GM12878 (cell line): ENCODE results near the gene COL6A1. TPM values are rescaled to one million over a fixed set of nuclear protein-coding genes. Genes with fewer than 3 reads are reported as not detected.

Experiments
- ATAC-seq: fragments of 200-7000 bp; cut with Tn5 transposase; 3 replicates; pipeline ENCODE4 v1.9.1; 2020; ENCODE audit warnings: mild to moderate bottlenecking, moderate library complexity
- BruUV-seq: library from RNA; stranded (reverse); fragments of 400-500 nt; replicated peaks from 2 replicates; lab custom pipeline; 2021; lab: Mats Ljungman, UMichigan
- CTCF ChIA-PET: fragments of 300-600 bp; sonication (Branson Sonifier 250); formaldehyde crosslinking; extraction: SDS; loops from one replicate; lab custom pipeline; 2021; ENCODE audit warnings: inconsistent platforms; lab: Yijun Ruan, JAX
- POLR2A ChIA-PET: fragments of 350-600 bp; formaldehyde crosslinking; extraction: SDS; loops from one replicate; lab custom pipeline; 2021; ENCODE audit warnings: inconsistent platforms; lab: Charles Lee
- RAD21 ChIA-PET: fragments of 300-600 bp; sonication (Branson Sonifier 250); formaldehyde crosslinking; loops from one replicate; lab custom pipeline; 2023; ENCODE audit warnings: antibody characterized with exemption; ENCODE audit not compliant: unreplicated experiment; lab: Charles Lee
- SMC1A ChIA-PET: fragments of 300-600 bp; sonication (Branson Sonifier 250); formaldehyde crosslinking; loops from one replicate; lab custom pipeline; 2023; ENCODE audit not compliant: unreplicated experiment, uncharacterized antibody; lab: Charles Lee
- DNase-seq: peaks from one replicate; pipeline ENCODE4 v3.0.0-alpha.2; 2011; ENCODE audit warnings: low read depth, low spot score
- FAIRE-seq: peaks from 3 replicates; lab custom pipeline; 2011; peaks lifted over from hg19 to GRCh38; lab: Jason Lieb, UNC
- H2AFZ ChIP-seq: 2 replicates; pipeline ENCODE4 v1.6.0; 2011; ENCODE audit warnings: low read depth, low read length, control low read depth; ENCODE audit not compliant: control insufficient read depth
- H3K27ac ChIP-seq: 2 replicates; pipeline ENCODE4 v1.5.1; 2011; ENCODE audit warnings: control low read depth; ENCODE audit not compliant: control insufficient read depth, insufficient read depth
- H3K27me3 ChIP-seq, 2 experiments: replicated peaks in 1 of 2; 2 replicates each; pipeline versions ENCODE4 v1.6.0 to v1.6.1; 2011; ENCODE audit warnings: low read length in 1 of 2; ENCODE audit not compliant: control insufficient read depth in 2 of 2, insufficient read depth in 2 of 2
- H3K36me3 ChIP-seq, 2 experiments: 2 replicates each; pipeline ENCODE4 v1.5.1; 2011; ENCODE audit warnings: low read length in 1 of 2; ENCODE audit not compliant: control insufficient read depth in 2 of 2, insufficient read depth in 2 of 2
- H3K4me1 ChIP-seq: 2 replicates; pipeline ENCODE4 v1.6.1; 2011; ENCODE audit warnings: mild to moderate bottlenecking, low read length, moderate library complexity, mixed read lengths; ENCODE audit not compliant: control insufficient read depth, insufficient read depth
- H3K4me2 ChIP-seq: 2 replicates; pipeline ENCODE4 v1.6.0; 2011; ENCODE audit warnings: control low read depth; ENCODE audit not compliant: control insufficient read depth, insufficient read depth
- H3K4me3 ChIP-seq: fragments of 200-600 bp; sonication (generic); 2 replicates; pipeline ENCODE4 v1.5.1; 2016
- H3K79me2 ChIP-seq: 2 replicates; pipeline ENCODE4 v1.6.0; 2011; ENCODE audit warnings: low read length; ENCODE audit not compliant: control insufficient read depth, insufficient read depth
- H3K9ac ChIP-seq: 2 replicates; pipeline ENCODE4 v1.8.0; 2011; ENCODE audit warnings: low read length, control low read depth, mixed read lengths; ENCODE audit not compliant: control insufficient read depth, insufficient read depth
- H3K9me3 ChIP-seq: replicated peaks from 3 replicates; pipeline ENCODE4 v1.5.1; 2011; ENCODE audit warnings: mild to moderate bottlenecking, low read length; ENCODE audit not compliant: control insufficient read depth, insufficient read depth
- H4K20me1 ChIP-seq: 2 replicates; pipeline ENCODE4 v1.6.0; 2011; ENCODE audit not compliant: control insufficient read depth, insufficient read depth
- EGR1 ChIP-seq, 2 experiments: IDR thresholded peaks; 1 replicate in 1 of 2; 2 replicates in 1 of 2; pipeline ENCODE4 v1.6.1; 2011 to 2012; ENCODE audit warnings: low read depth in 2 of 2, low read length in 2 of 2, borderline replicate concordance in 1 of 2, mild to moderate bottlenecking in 1 of 2, moderate library complexity in 1 of 2
- LARP7 ChIP-seq: fragments of 450-650 bp; IDR thresholded peaks from 2 replicates; pipeline ENCODE4 v1.6.1; 2017; ENCODE audit warnings: mild to moderate bottlenecking
- NR2F1 ChIP-seq: fragments of 450-650 bp; conservative IDR thresholded peaks from 2 replicates; pipeline ENCODE4 v1.6.1; 2017; ENCODE audit warnings: mild to moderate bottlenecking
- SMC3 ChIP-seq: IDR thresholded peaks from 2 replicates; pipeline ENCODE4 v1.6.1; 2011; ENCODE audit warnings: low read length, improper control_type of control experiment, borderline replicate concordance
- WGBS: methylation state at CpG from one replicate; pipeline ENCODE4 v1.1.6; 2016; ENCODE audit warnings: low lambda C conversion rate; ENCODE audit not compliant: insufficient replicate concordance, insufficient coverage; ENCODE audit errors: missing lambda C conversion rate; 5-methylcytosine and 5-hydroxymethylcytosine counted together
- in situ Hi-C: fragments of 300-500 bp; cut with MboI; formaldehyde crosslinking; loops from 9 replicates; pipeline ENCODE4 v1.14.3; 2018; ENCODE audit warnings: mixed read lengths
- intact Hi-C: fragments of 100-400 bp; cut with micrococcal nuclease; formaldehyde crosslinking; loops from one replicate; pipeline ENCODE4 v1.14.2; 2022; ENCODE audit not compliant: unreplicated experiment
- polyA plus RNA-seq, 11 experiments: library from polyadenylated mRNA; depleted of rRNA in 4 of 11; unstranded in 6 of 11; stranded (reverse) in 5 of 11; fragments of >200 nt; fragmentation: Nextera tagmentation in 4 of 11; fragmentation: Illumina TruSeq in 1 of 11; extraction: Ambion mirVana in 4 of 11; extraction: Trizol in 1 of 11; gene quantifications; 1 replicate in 1 of 11; 2 replicates in 10 of 11; pipeline versions ENCODE4 v1.2.1 to v1.2.3, GENCODE V29; 2011 to 2016; ENCODE audit warnings: inconsistent platforms in 2 of 11, missing spikeins in 2 of 11, low read depth in 1 of 11
- total RNA-seq, 4 experiments: library from RNA; depleted of rRNA in 3 of 4; stranded (reverse); fragments of >200 nt in 3 of 4; fragmentation: Illumina TruSeq in 1 of 4; extraction: Trizol in 1 of 4; gene quantifications; 2 replicates each; pipeline versions ENCODE4 v1.2.1 to v1.2.3, GENCODE V29; 2013 to 2021
- TF ChIP-seq, protein P1 (sequence below): fragments of 450-650 bp; IDR thresholded peaks from 2 replicates; pipeline ENCODE4 v1.6.1; 2017; ENCODE audit warnings: mild to moderate bottlenecking, moderate library complexity
- TF ChIP-seq, protein P2 (sequence below): IDR thresholded peaks from 2 replicates; pipeline ENCODE4 v1.6.1; 2012; ENCODE audit warnings: mild to moderate bottlenecking, low read depth, low read length

The COL6A1 gene
- total and polyA plus RNA-seq, 10 of the 15 experiments (the other 5 are each of a cell fraction or from before 2014, with no cell fraction given) = 0.12 to 1.3 (median 0.20) TPM; not detected in 7

DNA sequence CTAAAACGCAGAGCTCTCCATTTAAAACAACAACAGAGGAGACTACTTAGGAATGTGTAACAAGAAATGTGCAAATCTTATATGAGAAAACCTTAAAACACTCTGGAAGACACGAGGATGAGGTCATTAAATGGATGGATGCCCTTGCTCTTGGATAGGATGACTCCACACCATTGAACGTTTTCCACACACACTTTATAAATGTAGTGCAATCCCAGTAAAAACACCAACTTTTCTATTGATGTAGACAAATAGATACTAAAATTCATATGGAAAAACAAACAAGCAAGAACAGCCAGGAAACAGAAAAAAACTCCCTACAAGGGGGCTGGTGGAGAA, 18.4 kb upstream of the COL6A1 start:
- in situ Hi-C loops (no loop called here), intact Hi-C loops (no loop called here)
- H3K79me2 ChIP-seq = no peaks in the 10 kb centered on the region
- no peaks in the 10 kb centered on the region for H3K36me3 ChIP-seq
- no peak for ATAC-seq
- no TSS peak for BruUV-seq
- CTCF ChIA-PET = interaction anchor here (0.7 to 1.3 kb wide), 2 partner anchors 9 to 10 kb away, joined by 3 to 4 read pairs; no protein-coding TSS in a partner anchor
- no peak overlapping the region for H3K4me3 ChIP-seq
- RAD21 ChIA-PET = no interaction called here
- no peak for TF ChIP-seq EGR1 (IDR thresholded peaks at IDR 0.05; ENCODE audit: borderline replicate concordance in 1 of 2, low read depth in 2 of 2, low read length in 2 of 2)
- TF ChIP-seq, protein P1, sequence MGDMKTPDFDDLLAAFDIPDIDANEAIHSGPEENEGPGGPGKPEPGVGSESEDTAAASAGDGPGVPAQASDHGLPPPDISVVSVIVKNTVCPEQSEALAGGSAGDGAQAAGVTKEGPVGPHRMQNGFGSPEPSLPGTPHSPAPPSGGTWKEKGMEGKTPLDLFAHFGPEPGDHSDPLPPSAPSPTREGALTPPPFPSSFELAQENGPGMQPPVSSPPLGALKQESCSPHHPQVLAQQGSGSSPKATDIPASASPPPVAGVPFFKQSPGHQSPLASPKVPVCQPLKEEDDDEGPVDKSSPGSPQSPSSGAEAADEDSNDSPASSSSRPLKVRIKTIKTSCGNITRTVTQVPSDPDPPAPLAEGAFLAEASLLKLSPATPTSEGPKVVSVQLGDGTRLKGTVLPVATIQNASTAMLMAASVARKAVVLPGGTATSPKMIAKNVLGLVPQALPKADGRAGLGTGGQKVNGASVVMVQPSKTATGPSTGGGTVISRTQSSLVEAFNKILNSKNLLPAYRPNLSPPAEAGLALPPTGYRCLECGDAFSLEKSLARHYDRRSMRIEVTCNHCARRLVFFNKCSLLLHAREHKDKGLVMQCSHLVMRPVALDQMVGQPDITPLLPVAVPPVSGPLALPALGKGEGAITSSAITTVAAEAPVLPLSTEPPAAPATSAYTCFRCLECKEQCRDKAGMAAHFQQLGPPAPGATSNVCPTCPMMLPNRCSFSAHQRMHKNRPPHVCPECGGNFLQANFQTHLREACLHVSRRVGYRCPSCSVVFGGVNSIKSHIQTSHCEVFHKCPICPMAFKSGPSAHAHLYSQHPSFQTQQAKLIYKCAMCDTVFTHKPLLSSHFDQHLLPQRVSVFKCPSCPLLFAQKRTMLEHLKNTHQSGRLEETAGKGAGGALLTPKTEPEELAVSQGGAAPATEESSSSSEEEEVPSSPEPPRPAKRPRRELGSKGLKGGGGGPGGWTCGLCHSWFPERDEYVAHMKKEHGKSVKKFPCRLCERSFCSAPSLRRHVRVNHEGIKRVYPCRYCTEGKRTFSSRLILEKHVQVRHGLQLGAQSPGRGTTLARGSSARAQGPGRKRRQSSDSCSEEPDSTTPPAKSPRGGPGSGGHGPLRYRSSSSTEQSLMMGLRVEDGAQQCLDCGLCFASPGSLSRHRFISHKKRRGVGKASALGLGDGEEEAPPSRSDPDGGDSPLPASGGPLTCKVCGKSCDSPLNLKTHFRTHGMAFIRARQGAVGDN = no peak
- no peak for TF ChIP-seq SMC3
- TF ChIP-seq LARP7 = no peak
- TF ChIP-seq NR2F1 = no peak
- TF ChIP-seq, protein P2, sequence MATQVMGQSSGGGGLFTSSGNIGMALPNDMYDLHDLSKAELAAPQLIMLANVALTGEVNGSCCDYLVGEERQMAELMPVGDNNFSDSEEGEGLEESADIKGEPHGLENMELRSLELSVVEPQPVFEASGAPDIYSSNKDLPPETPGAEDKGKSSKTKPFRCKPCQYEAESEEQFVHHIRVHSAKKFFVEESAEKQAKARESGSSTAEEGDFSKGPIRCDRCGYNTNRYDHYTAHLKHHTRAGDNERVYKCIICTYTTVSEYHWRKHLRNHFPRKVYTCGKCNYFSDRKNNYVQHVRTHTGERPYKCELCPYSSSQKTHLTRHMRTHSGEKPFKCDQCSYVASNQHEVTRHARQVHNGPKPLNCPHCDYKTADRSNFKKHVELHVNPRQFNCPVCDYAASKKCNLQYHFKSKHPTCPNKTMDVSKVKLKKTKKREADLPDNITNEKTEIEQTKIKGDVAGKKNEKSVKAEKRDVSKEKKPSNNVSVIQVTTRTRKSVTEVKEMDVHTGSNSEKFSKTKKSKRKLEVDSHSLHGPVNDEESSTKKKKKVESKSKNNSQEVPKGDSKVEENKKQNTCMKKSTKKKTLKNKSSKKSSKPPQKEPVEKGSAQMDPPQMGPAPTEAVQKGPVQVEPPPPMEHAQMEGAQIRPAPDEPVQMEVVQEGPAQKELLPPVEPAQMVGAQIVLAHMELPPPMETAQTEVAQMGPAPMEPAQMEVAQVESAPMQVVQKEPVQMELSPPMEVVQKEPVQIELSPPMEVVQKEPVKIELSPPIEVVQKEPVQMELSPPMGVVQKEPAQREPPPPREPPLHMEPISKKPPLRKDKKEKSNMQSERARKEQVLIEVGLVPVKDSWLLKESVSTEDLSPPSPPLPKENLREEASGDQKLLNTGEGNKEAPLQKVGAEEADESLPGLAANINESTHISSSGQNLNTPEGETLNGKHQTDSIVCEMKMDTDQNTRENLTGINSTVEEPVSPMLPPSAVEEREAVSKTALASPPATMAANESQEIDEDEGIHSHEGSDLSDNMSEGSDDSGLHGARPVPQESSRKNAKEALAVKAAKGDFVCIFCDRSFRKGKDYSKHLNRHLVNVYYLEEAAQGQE = no peak
- 13% methylated on average over 3 of the region's 3 CpGs for WGBS
- H3K4me1 ChIP-seq = no peaks in the 10 kb centered on the region
- no peak overlapping the region for H2AFZ ChIP-seq
- no peak overlapping the region for H3K27ac ChIP-seq
- POLR2A ChIA-PET = no interaction called here
- SMC1A ChIA-PET = no interaction called here
- FAIRE-seq = no peak
- no peaks in the 10 kb centered on the region for H4K20me1 ChIP-seq
- H3K27me3 ChIP-seq = no peaks in the 10 kb centered on the region
- no peak for DNase-seq
- no peak overlapping the region for H3K4me2 ChIP-seq
- H3K9ac ChIP-seq = no peak overlapping the region
- H3K9me3 ChIP-seq = peaks cover 2% of the 10 kb centered on the region; the same call in 1 of the 3 replicates
